Endodermal cell (in vitro differentiated cells): ENCODE measurements around the gene BBX. TPM values are rescaled to one million over a fixed set of nuclear protein-coding genes. Genes with fewer than 3 reads are reported as not detected.

Source experiments
- DNase-seq: peaks from one replicate; pipeline ENCODE4 v3.0.0-alpha.2; 2017
- H3K27ac ChIP-seq: 2 replicates; pipeline ENCODE4 v1.5.1; 2013; ENCODE audit warnings: mild to moderate bottlenecking, low read depth, low read length, moderate library complexity
- H3K27me3 ChIP-seq: 2 replicates; pipeline ENCODE4 v1.6.1; 2013; ENCODE audit warnings: mild to moderate bottlenecking, low read length, moderate library complexity; ENCODE audit not compliant: insufficient read depth, control insufficient read depth, poor library complexity, severe bottlenecking
- H3K36me3 ChIP-seq: 2 replicates; pipeline ENCODE4 v1.7.0; 2013; ENCODE audit warnings: mild to moderate bottlenecking, low read length, moderate library complexity; ENCODE audit not compliant: control insufficient read depth, insufficient read depth
- H3K4me1 ChIP-seq: one replicate; pipeline ENCODE4 v1.7.0; 2013; ENCODE audit warnings: low read length; ENCODE audit not compliant: control insufficient read depth, insufficient read depth
- H3K4me3 ChIP-seq: 2 replicates; pipeline ENCODE4 v1.5.1; 2013; ENCODE audit warnings: mild to moderate bottlenecking, low read length, moderate library complexity
- H3K9ac ChIP-seq: 2 replicates; pipeline ENCODE4 v1.6.1; 2013; ENCODE audit warnings: mild to moderate bottlenecking, low read length, moderate library complexity; ENCODE audit not compliant: poor library complexity, severe bottlenecking; ENCODE audit errors: extremely low read depth
- H3K9me3 ChIP-seq: 2 replicates; pipeline ENCODE4 v1.6.1; 2013; ENCODE audit warnings: mild to moderate bottlenecking, low read length, moderate library complexity; ENCODE audit not compliant: control insufficient read depth
- H3K27ac Mint-ChIP-seq: 2 replicates; pipeline ENCODE4 v1.8.0; 2020; ENCODE audit warnings: mixed read lengths
- H3K27me3 Mint-ChIP-seq: 2 replicates; pipeline ENCODE4 v1.8.0; 2021; ENCODE audit warnings: mild to moderate bottlenecking, mixed read lengths; ENCODE audit not compliant: insufficient read depth
- H3K36me3 Mint-ChIP-seq: 2 replicates; pipeline ENCODE4 v1.8.0; 2020; ENCODE audit warnings: low read depth, mixed read lengths
- H3K4me1 Mint-ChIP-seq: 2 replicates; pipeline ENCODE4 v1.8.0; 2020; ENCODE audit warnings: mixed read lengths
- H3K4me3 Mint-ChIP-seq: 2 replicates; pipeline ENCODE4 v1.8.0; 2020; ENCODE audit warnings: mild to moderate bottlenecking, moderate library complexity, mixed read lengths
- H3K9me3 Mint-ChIP-seq: 2 replicates; pipeline ENCODE4 v1.8.0; 2020; ENCODE audit warnings: mild to moderate bottlenecking, mixed read lengths
- WGBS, 2 experiments: methylation state at CpG; one replicate each; pipeline versions ENCODE4 v1.1.5 to v1.1.7; 2013; ENCODE audit warnings: missing lambda C conversion rate in 2 of 2, mixed read lengths in 1 of 2; ENCODE audit not compliant: insufficient coverage in 1 of 2, insufficient read length in 1 of 2; 5-methylcytosine and 5-hydroxymethylcytosine counted together
- total RNA-seq, 2 donors: library from RNA; stranded (reverse); fragmentation: NEBNext Ultra II Directional in 1 of 2; extraction: Animal tissue kit (Norgen Biotek cat#: 25700) in 1 of 2; gene quantifications; 2 replicates in 1 of 2; 3 replicates in 1 of 2; pipeline ENCODE4 v1.2.1, GENCODE V29; 2021
- TF ChIP-seq, protein P1 (sequence below): fragments of 200-600 bp; sonication (generic); conservative IDR thresholded peaks from 2 replicates; pipeline ENCODE4 v1.5.0; 2021; ENCODE audit warnings: antibody characterized with exemption, mild to moderate bottlenecking

Gene BBX
- total RNA-seq, 2 donors from 2014 or later = 34.2 to 41.2 TPM

DNA sequence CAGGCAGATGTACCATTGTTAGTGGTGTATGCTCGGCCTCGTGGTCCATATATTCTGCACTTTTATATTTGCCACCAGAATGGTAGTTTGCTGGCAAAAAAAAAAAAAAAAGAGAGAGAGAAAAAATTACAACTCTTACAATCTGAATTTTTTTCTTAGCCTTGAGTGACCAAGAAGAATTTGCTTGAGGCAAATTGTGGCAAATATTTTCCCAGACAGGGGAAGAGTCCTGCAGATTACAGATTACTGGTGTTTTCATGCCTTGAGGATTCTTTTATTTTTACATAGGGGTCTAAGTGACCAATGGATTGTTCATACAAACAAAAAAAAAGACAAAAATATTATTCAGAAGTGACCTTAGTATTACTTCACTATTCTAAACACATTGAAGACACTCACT lies 283.3 kb downstream of the BBX start:
- TF ChIP-seq, protein P1, sequence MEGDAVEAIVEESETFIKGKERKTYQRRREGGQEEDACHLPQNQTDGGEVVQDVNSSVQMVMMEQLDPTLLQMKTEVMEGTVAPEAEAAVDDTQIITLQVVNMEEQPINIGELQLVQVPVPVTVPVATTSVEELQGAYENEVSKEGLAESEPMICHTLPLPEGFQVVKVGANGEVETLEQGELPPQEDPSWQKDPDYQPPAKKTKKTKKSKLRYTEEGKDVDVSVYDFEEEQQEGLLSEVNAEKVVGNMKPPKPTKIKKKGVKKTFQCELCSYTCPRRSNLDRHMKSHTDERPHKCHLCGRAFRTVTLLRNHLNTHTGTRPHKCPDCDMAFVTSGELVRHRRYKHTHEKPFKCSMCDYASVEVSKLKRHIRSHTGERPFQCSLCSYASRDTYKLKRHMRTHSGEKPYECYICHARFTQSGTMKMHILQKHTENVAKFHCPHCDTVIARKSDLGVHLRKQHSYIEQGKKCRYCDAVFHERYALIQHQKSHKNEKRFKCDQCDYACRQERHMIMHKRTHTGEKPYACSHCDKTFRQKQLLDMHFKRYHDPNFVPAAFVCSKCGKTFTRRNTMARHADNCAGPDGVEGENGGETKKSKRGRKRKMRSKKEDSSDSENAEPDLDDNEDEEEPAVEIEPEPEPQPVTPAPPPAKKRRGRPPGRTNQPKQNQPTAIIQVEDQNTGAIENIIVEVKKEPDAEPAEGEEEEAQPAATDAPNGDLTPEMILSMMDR = no peak
- H3K9ac ChIP-seq = no peak overlapping the region
- H3K27ac ChIP-seq = no peak overlapping the region
- Mint-ChIP-seq H3K36me3 (peaks cover 27% of the 10 kb centered on the region), H3K27ac (no peak overlapping the region), H3K9me3 (no peaks in the 10 kb centered on the region), H3K4me3 (no peak overlapping the region), H3K4me1 (no peaks in the 10 kb centered on the region), H3K27me3 (no peaks in the 10 kb centered on the region)
- no peaks in the 10 kb centered on the region for H3K27me3 ChIP-seq
- H3K4me3 ChIP-seq = no peak overlapping the region
- DNase-seq = no peak
- 88% methylated on average over 2 of the region's 2 CpGs; no CpG with 5 or more reads in 1 of the 2 experiments for WGBS, 2 experiments
- peaks cover 51% of the 10 kb centered on the region for H3K36me3 ChIP-seq
- H3K4me1 ChIP-seq = no peaks in the 10 kb centered on the region
- H3K9me3 ChIP-seq = no peaks in the 10 kb centered on the region

GRCh38 chr3:107806536-107806935 lies 283.8 kb downstream of the BBX start:
- H3K27me3 Mint-ChIP-seq = no peaks in the 10 kb centered on the region
- no peaks in the 10 kb centered on the region for H3K4me1 ChIP-seq
- no peak overlapping the region for H3K27ac Mint-ChIP-seq
- peaks cover 23% of the 10 kb centered on the region for H3K36me3 Mint-ChIP-seq
- H3K9me3 ChIP-seq = no peaks in the 10 kb centered on the region
- WGBS, 2 experiments = 91 to 100% methylated on average over 1 to 3 of the region's 3 CpGs
- H3K27me3 ChIP-seq = no peaks in the 10 kb centered on the region
- H3K4me3 Mint-ChIP-seq = no peak overlapping the region
- no peaks in the 10 kb centered on the region for H3K4me1 Mint-ChIP-seq
- DNase-seq = no peak
- no peak overlapping the region for H3K4me3 ChIP-seq
- no peak overlapping the region for H3K27ac ChIP-seq
- H3K36me3 ChIP-seq = peaks cover 46% of the 10 kb centered on the region
- no peak overlapping the region for H3K9ac ChIP-seq
- TF ChIP-seq, protein P1 = no peak
- H3K9me3 Mint-ChIP-seq = no peaks in the 10 kb centered on the region

DNA sequence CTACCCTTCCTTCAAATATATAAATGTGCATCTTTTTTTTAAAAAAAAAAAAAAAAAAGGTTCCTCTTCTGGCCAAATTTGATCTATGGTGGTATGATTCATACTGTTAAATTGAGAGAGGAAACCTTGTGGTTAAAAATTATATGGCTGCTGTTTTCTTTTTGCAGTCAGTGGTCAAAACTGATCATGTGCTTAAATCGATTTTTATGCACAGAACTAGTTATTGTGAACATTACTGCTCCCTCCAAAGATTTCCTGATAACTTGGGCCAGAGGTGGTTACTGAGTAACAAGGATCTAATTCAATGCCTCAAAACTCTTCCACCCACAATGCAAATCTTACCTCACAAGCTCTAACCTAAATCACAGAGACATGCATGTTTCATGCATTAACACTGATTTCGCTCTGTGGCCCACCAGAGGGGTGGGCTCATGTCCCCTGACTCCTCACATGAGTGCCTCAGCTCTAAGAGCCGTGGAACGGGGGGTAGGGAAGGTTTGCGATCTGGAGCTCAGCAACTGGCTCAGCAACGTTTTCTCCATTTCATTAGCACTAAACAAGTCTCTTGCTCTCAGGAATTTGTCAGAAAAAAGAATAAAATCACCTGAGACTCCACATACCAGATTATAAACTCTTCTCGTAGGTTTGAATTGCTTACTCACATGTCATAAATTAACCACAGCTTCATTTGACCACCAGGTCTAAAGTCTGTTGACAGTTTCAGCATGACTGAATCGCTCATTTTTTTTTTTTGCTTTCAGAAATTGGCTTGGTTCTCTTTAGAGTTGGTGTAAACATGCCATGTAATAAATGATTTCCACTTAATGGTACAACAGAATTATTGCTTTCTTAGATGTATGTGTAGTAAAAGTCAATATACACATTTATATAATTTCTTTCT lies 287.7 kb downstream of the BBX start:
- peaks cover 12% of the 10 kb centered on the region for H3K36me3 Mint-ChIP-seq
- DNase-seq = no peak
- no peaks in the 10 kb centered on the region for H3K9me3 ChIP-seq
- no peak overlapping the region for H3K9ac ChIP-seq
- no peaks in the 10 kb centered on the region for H3K4me1 Mint-ChIP-seq
- H3K4me3 Mint-ChIP-seq = no peak overlapping the region
- WGBS, 2 experiments = 90% methylated on average over 6 to 8 of the region's 8 CpGs
- TF ChIP-seq, protein P1 = no peak
- peaks cover 13% of the 10 kb centered on the region for H3K36me3 ChIP-seq
- no peaks in the 10 kb centered on the region for H3K27me3 ChIP-seq
- no peak overlapping the region for H3K27ac ChIP-seq
- H3K4me1 ChIP-seq = no peaks in the 10 kb centered on the region
- no peak overlapping the region for H3K4me3 ChIP-seq
- no peaks in the 10 kb centered on the region for H3K9me3 Mint-ChIP-seq
- no peaks in the 10 kb centered on the region for H3K27me3 Mint-ChIP-seq
- no peak overlapping the region for H3K27ac Mint-ChIP-seq
